Astrocyte of the hippocampus (primary cell): Measurements from ENCODE around the gene PPP1CA.

Source experiments
- DNase-seq: peaks from one replicate; pipeline ENCODE4 v3.0.0; 2011; ENCODE audit warnings: low read depth, low spot score

PPP1CA gene

DNA sequence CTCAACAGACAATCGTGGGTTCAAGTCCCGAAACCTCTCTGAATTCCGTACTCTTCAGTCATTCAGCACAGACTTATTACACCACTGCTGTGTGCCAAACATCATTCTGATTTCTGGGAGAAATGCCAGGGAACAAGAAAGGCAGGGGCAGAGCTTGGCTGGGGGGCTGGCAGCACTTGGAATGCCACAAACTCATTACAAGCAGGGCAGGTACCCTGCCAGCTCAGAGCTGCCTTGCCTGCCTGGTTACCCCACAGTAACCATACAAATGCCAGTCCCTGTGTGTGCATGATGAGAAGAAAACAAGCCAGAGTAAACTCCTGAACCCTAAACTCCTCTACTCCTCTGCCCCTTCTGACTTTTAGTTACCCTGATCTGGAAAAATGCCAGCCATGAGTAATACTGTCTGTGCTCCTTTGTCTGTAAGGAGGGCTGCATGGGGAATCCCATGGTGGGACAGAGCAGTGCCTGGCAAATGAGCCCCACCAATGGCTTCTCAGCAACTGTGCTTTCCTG lies 16.7 kb downstream of the PPP1CA start:
- peak; percentile 94 for DNase-seq

DNA sequence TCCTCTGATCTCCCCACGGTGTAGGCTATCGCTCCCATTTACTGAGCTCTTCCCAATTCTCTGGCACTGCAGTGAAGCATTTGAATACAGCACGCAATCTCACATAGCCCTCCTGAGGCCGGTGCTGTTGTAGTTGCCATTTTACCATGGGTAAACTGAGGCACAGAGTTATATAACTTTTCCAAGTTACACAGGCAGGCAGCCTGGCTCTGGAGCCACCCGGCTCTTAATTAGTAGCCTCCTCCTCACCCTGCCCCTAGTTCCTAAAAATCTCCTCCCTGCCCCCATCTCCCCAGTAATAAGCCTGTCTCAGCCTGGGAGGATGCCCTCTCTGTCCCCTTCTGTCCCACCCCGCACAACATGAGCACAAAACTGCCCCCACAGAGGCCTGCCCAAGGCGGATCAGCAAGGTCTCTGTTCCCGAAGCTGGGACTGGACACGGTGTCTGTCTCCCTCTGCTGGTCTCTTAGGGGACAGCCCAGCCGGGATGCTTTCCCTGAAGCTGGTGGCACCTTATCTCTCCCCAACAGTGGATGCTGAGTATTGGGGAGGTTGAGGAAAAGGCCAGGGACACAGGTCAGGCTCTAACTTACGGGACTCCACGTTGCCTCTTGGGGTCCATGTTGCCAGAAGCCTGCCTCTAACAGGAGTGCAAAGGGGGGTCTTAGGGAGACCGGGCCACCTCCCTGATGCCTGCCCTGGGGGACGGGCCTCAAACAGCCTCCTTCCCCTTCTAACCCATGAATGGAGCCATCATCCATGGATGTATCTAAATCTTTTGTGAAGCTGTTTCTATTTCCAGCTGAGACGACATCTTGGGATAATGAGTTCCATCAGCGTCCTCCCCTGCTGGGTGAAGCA lies 19.2 kb downstream of the PPP1CA start:
- peak; percentile 89 for DNase-seq

DNA sequence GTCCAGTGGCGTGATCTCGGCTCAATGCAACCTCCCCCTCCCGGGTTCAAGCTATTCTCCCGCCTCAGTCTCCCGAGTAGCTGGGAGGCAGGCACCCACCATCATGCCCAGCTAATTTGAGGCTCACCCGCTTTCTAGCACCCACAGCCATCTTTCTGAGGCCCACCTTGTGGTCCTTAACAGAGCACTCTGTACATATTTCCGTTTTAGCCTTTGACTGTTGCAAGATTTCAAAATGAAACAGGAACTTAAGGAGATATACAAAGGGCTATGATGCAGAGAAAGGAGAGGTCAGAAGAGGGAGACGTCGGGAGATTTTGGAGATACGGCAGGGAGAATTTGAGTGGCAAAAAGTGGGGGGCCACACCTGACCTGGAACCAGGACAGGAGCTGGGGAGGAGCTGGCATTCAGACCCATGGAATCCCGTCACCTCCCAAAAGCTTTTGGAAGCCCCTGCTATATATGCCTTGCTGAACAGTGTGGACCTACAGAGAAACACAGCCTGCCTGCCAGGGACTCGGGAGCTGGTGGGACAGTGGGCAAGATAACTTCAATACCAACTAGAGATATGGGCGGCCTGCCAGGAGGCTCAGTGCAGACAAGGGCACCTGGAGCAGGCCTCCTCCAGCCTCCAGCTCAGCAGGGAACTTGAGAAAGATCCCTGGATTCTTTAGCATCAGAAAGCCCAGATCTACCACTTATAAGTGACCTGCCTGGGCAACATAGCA lies 20.2 kb downstream of the PPP1CA start:
- no peak for DNase-seq

DNA sequence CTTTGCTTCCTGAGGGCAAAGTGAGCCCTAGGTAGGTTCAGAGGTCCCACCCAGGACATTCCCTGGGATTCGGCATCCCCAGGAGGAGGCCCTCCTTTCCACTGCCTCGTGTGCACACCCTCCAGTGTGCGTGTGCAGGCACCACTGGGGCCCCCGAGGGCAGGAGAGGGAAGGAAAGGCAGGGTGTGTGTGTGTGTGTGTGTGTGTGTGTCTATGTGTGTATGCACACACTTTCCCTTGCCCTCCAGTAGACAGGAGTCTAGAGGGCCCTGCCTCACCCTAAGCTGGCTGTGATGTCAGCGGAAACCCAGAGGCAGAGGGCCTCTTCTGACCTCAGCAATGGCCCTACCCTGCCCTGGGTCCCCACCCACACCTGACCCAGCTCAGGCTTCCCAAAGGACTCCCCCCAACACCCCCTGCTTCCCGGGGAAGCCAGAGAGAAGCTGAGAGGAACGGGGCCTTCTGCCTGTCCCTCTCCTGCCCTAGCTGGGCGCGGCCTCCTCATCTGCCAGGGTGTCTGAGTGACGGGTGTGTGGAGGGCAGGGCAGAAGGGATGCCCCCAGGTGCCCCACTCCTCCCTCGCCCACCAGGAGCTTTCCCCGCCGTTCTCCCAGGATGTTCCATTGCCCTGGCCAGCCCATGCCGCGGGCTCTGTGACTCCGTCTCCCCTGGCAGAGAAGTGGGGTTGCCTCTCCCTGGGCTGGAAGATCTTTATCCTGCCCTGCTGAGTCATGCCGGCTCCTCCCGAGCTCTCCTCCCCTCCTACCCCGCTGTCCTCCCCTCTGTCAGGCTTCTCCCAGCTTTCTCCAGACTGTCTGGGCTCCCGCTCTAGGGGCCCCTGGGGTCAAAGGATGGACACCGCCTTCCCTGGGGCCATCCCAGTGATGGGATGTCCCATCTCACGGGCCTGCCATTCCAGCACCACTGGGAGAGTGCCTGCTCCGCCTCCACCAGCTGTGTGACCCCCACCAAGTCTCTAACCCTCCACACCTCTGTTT lies 22.3 kb downstream of the PPP1CA start:
- DNase-seq: peak; percentile 52

DNA sequence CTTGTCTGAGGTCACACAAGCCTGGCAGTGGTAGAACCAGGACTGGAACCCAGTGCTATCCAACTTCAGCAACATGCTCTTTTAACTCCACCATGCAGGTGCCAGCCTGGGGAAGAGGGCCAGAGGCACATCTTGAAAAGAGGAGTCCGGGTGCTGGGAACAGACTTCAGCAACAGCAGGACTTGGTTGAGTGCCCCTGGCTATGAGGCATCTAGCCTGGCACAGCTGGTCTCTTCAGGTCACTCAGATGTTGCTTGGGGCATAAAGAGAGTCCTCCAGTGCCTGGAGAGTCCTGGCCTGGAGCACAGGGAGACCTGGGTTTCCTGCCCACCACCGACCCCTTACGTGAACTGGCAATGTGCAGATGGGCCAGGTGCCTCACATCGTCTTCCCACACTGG lies 23.1 kb downstream of the PPP1CA start:
- DNase-seq: no peak

DNA sequence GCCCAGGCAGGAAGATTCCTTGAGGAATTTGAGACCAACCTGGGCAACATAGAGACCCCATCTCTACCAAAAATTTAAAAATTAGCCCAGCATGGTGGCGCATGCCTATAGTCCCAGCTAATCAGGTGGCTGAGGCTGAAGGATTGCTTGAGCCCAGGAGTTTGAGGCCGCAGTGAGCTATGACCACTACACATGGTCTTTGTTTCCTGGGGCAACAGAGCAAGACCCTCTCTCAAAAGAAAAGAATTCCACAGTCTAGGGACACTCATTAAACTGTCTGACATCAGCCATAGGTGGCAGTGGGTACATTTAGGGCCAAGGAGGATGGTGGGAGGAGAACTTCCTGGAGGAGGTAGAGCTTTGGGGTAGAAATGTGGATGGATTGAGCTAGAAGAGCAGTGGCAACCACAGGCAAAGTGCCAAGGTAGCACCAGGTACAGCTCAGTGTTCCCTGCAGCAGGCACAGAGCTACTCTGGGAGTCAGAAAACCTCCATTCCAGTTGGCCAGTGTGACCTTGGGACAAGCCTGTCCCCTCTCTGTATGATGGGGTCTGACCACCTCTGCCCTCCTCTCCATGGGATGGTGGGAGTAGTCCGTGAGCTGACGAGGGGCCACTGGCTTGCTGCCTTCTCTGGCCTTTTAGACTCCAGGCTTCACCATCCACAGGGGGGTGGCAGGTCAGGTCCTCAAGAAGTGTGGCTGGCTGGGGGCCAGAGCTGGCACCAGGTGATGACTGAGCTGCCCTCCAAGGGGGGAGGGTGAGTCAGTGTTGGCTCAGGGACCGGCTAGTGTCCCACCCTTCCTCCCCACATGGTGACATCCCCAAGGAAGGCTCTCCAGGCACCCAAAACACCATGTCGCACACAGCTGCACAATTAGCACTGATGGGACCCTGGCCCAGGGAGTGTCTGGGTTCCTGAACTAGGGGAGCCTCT lies 24.5 kb downstream of the PPP1CA start:
- no peak for DNase-seq

DNA sequence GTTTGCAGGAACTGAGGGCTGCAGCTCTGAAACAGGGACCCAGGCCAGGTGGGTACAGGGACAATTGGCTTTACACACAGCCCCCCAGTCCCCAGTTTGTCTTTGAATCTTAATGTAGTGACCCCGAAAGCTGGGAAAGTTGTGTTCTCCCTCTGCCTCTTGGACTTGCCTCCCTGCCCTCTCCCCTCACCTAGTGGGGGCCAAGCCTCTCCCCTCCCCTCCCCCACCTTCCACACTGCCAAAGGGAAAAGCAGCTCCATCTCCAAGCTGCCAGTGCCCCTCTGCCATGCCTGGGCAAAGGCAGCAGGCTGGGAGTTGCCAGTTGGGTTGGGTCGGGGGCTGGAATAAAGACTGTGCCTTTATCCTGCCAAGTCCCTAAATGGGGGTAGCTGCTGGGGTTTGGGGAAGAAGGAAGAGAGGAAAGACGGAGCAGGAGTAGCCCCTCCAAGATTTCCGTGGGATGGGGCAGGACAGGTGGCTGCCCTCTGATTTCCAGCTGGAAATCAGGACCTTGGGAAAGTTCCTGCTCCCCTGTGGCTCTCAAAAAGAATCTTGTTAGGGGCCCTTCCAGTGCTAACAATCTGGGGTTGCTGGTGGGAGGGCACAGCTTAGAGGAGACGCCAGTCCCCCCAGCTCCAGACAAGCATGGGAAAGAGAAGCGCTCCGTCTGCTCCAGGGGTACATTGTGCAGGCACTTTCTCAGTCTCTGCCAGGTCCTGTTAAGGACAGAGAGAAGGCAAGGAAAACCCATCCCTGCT lies 25.4 kb downstream of the PPP1CA start:
- no peak for DNase-seq

DNA sequence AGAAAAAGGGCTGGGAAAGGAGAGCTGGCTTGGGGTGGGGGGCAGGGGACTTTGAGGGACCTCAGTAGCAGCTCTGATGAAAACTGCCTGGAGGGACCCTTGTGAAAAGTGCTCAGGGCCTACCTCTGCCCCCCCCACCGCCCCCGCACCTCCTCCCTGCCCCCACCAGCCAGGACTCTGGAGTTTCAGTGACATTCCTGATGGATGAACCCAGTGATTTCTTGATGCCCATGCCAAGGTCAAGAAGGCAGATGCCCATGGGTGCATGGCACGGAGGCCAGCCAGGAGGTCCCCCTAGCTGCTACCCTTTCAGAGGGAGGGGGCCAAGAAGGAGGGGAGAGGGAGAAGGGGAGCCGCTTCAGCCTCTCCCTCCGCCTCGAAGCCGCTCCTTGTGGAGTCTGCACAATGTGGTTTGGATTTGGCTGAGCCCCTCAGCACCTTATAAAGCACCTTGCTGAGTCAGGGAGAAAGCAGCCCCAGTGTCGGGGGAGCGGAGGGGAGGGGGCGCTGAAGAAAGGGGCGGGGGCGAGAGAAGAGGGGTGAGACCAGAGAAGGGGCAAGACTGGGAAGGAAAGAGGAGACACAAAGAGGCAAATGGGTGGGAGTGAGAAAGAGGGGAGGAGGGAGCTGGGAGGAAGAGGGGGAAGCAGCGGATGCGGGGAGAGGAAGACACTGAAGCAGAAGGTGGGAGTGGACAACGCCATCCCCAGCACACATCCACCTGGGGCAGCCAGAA lies 26.2 kb downstream of the PPP1CA start:
- DNase-seq: peak; percentile 66

DNA sequence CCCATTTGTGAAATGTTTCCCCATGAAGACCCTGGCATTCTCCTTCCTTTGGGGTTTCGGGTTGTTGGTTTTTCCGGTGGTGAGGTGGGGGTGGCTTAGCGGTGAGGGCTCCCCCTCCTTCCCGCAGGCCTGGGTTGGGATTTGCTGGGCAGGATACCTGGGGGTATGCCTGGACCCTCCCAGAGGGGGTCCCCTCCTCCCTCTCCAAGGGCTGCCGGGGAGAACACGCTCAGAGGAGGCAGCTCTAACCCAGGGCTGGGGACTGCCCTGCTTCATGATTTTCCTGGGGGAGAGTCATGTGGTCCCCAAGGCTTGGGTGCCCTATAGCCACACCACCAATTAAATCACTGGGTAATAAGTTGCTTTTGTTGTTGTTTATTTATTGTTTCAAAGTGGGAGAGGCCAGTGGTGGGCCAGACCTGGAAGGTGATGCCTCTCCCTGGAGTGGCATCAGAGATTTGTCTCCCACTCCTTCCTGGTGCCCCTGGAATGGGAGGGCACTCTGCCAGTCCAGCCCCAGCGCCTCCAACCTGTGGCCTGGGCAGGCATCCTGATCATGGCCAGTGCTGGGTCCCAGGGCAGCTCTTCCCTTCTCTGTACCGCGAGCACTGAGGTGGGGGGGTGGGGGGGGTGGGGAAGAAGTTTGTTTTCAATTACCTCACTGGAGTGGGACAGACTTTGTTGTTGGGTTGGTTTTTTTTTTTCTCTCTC lies 26.9 kb downstream of the PPP1CA start:
- DNase-seq: peak; percentile 80

DNA sequence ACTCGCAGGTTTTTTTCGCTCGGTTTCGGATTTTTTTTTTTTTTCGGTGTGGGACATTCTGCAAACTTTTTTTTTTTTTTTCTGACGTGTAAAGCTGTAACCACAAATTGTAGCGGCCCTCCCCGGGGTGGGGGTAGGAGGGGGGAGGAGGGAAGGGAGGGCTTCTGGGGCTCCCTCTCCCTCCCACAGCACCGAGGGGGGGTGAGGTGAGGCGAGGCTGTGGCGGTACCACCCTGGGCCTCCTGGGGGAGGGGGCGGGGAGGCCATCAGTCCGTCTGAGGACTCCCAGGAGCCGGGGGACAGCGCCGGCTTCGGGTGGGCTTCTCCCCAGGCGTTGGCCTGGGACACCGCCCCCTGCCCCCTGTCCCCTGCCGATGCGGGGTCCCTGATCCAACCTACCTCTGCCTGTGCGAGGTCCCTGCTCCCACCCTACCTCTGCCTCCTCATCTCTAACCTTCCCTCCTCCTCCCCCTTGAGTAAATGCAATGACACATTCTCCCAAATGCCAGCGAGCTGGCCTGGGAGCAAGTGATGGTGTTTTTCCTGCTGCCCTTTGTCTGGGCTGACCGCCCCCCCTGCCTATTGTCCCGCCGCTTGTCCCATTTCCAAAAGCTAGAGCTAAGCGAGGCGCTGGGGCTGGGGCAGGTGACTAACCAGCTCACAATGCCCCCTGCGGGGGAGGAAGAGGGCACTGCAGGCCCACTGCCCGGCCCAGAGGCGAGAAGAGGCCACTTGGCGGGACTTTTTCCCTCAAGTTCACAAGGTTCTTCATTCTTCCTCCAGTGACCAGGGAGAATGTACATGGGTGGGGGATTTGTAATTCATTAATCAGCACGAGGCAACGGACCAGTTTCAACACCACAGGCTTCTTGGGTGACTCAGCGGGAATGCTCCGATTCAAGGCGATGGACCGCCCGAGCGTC lies 27.7 kb downstream of the PPP1CA start:
- DNase-seq: peak; percentile 98

DNA sequence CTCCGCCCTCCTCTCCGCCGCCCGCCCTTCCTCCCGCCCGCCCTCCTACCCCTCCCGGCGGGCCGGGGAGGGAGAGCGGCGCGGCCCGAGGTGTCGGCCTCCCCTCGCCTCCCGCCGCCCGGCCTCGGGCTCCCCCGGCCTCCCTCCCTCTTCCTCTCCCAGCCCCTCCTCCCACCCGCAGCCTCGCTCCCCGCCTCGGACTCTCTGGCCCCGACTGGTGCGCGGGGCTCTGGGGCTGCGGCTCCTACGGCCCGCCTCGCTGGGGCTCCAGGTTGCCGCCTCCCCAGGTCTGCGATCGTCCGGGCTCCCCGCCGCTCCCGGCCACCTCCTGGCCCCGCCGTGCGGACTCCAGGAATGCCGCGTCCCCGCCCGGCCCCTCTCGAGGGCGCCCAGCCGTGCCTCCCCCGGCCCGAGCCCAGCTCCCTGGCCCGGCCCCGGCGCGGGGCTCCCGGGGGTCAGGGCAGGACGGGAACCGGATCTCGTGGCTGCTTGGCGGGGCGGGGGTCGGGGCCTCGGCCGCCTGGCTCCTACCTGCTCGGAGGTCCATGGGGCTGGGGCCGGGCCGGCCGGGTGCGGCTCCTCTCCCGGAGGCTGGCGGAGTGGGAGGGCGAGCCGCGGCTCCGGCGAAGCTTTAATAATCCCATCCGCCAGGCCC lies 28.5 kb downstream of the PPP1CA start, which contains the start of gene CLCF1:
Gene CLCF1 (minus strand): TSS at position 606 of the 655 bp plus-strand sequence. CDS start 59 bp downstream, at position 547.
- peak; percentile 82 for DNase-seq

DNA sequence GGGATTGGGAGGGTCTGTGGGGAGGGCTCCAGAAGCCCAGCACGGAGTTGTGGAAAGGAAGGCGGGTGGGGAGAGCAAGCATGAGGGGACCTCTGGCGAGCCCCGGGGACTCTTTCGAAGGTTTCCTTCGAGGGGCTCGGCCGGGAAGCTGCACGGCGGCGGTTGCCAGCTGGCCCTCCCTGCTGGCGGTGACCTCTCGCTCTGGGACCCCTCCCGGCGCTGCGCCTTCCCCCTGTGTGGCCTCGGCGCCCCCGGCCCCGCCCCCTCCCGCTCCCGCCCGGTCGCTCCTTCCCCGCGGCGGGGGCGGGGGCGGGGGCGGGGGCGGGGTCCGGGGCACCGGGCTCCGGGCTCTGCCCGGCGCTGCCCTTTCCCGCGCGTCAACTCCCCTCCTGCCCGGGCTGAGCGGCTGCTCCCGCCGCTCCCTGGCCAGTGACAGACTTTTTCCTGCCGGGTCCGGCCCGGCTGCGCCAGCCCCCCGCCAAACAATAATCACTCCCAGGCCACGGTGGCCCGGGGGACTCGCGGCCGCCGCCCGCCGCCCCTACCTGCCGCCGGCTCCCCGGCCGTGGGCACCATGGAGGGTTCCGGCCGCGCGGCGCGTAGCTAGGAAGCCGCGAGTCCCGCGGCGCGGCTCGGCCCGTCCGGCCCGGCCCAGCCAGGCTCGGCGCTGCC lies 29.2 kb downstream of the PPP1CA start:
- no peak for DNase-seq

DNA sequence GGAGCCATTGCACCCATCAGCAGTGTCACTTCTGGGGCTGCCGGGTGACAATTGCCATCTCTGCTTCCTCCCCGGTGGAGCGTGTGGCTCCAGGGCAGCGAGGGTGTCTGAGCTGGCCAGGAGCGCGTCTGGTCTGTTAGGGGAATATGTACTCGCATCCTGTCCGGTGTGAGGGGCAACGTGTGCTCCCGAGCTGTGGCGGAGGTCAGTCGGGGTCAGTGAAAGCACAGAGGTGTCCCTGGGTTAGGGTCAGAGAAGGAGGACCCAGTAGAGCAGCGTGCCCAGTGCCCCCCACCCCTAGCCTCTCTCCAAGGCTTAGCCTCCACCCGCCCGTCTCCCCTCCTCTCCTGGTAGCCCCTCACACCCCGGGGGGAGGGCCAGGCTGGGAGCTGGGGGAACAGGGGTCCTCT lies 29.7 kb downstream of the PPP1CA start:
- no peak for DNase-seq

DNA sequence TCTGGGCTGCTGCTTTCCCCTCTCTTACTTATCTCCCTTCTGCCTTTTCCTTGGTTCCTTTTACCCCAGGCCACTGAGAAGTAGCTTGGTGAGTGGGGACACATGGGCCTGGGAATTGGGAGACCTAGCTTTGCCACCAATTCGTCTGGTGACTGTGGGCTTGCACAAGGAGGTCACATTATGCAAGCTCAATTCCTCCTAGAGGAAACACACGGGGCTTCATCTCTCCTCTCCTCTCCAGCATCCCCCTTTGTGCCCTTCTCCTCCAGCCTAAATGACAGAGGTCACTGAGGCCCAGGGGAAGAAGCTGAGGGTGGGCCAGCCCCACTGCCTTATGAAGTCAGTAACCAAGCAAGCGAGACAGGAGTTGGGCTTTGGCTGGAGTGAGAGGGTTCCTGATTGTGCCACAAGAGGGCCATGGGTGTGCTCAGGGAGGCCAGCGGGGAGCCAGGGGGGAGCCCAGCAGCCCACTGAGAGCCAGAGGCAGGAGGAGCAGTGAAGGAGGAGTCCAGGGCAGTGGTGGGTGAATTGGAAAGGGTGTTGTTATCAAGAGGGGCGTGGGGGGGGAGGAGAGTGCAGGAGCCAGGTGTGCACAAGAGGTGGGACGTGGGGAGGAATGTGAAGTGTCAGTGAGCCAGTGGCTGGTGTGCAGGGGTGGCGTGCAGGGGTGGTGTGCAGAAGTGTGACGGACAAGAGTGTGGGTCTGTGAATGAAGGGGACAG lies 30.3 kb downstream of the PPP1CA start:
- peak; percentile 73 for DNase-seq

DNA sequence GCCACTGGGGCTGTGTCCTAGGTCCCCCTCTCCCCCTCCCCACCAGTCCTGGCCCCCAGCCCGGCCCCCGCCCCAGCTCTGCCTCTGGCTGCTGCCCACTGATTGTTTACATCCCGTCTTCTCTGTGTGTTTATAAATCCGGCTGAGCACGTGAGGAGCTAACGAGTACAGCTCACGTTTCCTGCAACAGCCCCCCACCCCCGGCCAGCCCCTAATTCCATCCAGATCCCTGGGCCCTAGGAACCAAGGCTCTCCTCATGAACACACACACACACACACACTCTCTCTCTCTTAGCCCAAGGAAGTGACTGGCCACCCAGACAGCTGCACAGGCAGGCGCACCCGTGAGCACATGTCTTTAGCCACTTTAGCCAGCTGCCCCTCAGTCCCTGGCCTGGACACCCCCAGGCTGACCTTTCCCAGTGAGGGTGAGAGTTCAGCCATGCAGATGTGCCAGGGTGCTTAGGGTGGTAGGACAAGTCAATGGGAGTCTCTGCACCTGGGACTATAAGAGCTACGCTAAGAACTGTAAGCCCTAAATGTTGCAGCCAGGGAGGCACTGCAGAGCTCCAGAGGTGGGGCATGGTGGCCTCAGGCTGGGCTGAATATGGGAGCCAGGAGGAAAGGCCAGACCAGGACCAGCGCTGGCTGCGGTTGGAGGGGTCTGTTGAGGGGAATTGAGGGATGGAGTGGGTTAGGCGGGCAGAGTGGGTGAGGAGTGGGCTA lies 31.1 kb downstream of the PPP1CA start:
- no peak for DNase-seq
